Measurements from ENCODE around the gene AKAP1. TPM values are rescaled to one million over a fixed set of nuclear protein-coding genes. Genes with fewer than 3 reads are reported as not detected.
A peak's percentile ranks its signal among the peaks of the same experiment; 100 is the strongest.

The AKAP1 gene
- total and polyA plus RNA-seq, 2 of the 8 experiments (the other 6 are each of a cell fraction or from before 2014, with no cell fraction given): 120 to 156 TPM

DNA sequence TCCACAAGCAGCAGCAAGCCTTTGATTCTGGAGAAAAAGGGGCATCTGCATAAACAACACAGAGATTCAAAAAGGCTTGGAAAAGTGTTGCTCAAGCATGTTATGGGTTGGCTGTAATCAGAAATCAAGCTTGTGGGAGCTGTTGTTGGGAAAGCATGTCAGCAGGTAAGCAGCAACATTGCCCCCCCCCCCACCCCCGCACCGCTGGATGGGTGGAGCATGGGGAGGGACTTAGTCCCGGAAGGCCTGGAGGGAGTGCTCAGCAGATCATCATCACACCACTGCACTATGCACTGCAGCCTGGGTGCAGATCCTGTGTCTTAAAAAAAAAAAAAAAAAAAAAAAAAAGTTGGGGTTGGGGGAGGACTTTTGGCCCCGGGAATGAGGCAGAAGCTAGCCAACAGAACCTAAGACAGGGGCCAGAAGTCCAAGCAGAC lies 16.8 kb upstream of the AKAP1 start:
- H4K8ac ChIP-seq (ENCODE audit: extremely low read depth, insufficient read depth, low read length): no peak overlapping the region
- no peak overlapping the region for H3K9ac ChIP-seq (replicated peaks in 1 of 4; ENCODE audit: extremely low read depth in 1 of 4, low read depth in 3 of 4, low read length in 3 of 4)
- no peaks in the 10 kb centered on the region for H3K79me1 ChIP-seq (ENCODE audit: low read depth, low read length)
- no peaks in the 10 kb centered on the region for H3K27me3 ChIP-seq (replicated peaks in 1 of 4; ENCODE audit: control insufficient read depth in 3 of 4, extremely low read depth in 1 of 4, insufficient read depth in 3 of 4, low read length in 3 of 4)
- DNase-seq (ENCODE audit: low read depth in 1 of 2, low spot score in 2 of 2) (no peak), FAIRE-seq (no peak)
- H3K56ac ChIP-seq (replicated peaks; ENCODE audit: insufficient read length, low read depth, low read length): no peak overlapping the region
- no peak overlapping the region for H2BK5ac ChIP-seq (ENCODE audit: low read depth, low read length)
- no peak overlapping the region for H3K27ac ChIP-seq (ENCODE audit: low read depth, low read length)
- H3K4me3 ChIP-seq (ENCODE audit: extremely low read depth in 1 of 4, insufficient read depth in 2 of 4, low read depth in 3 of 4, low read length in 4 of 4): no peak overlapping the region
- H3K4ac ChIP-seq (replicated peaks; ENCODE audit: insufficient read length, low read depth, low read length): peak overlapping the region; percentile 50
- H4K20me1 ChIP-seq (replicated peaks in 1 of 2; ENCODE audit: control insufficient read depth in 1 of 2, insufficient read depth in 2 of 2, low read length in 2 of 2): no peaks in the 10 kb centered on the region
- H2AK5ac ChIP-seq (ENCODE audit: low read depth, low read length): no peak overlapping the region
- peak overlapping the region; percentile 82 for H2BK120ac ChIP-seq (replicated peaks; ENCODE audit: low read depth, low read length)
- no peak overlapping the region for H3K14ac ChIP-seq (ENCODE audit: insufficient read length)
- peak overlapping the region; percentile 47 for H2BK15ac ChIP-seq (ENCODE audit: low read length)
- no peak for TF ChIP-seq RBBP5 (IDR thresholded peaks at IDR 0.05; ENCODE audit: borderline replicate concordance, low read depth, low read length)
- no peak for TF ChIP-seq TBP (IDR thresholded peaks at IDR 0.05; ENCODE audit: low read depth, low read length)
- TF ChIP-seq, protein P1, sequence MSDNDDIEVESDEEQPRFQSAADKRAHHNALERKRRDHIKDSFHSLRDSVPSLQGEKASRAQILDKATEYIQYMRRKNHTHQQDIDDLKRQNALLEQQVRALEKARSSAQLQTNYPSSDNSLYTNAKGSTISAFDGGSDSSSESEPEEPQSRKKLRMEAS (IDR thresholded peaks at IDR 0.05): 0 out of 2 replicates have a peak, but pooled peaks have one; percentile 14
- TF ChIP-seq EGR1 (IDR thresholded peaks at IDR 0.05; ENCODE audit: borderline replicate concordance, low read depth, low read length): peak; percentile 77
- peak overlapping the region; percentile 77; the same call in 1 of the 2 replicates for H2AFZ ChIP-seq (ENCODE audit: low read length)
- WGBS, 2 experiments (ENCODE audit: extremely low coverage in 1 of 2, insufficient coverage in 1 of 2, insufficient read length in 1 of 2, insufficient replicate concordance in 2 of 2, low coverage in 1 of 2, low lambda C conversion rate in 2 of 2, missing lambda C conversion rate in 1 of 2): 31% methylated on average over 4 of the region's 4 CpGs; no CpG with 5 or more reads in 1 of the 2 experiments
- 0 out of 2 replicates have a peak overlapping the region, but pooled peaks have one; percentile 13 for H2BK20ac ChIP-seq (ENCODE audit: low read length)
- H3K9me3 ChIP-seq (ENCODE audit: insufficient read depth in 2 of 2, low read depth in 1 of 2, low read length in 1 of 2): no peaks in the 10 kb centered on the region
- H3K4me1 ChIP-seq (replicated peaks in 1 of 4; ENCODE audit: control insufficient read depth in 3 of 4, insufficient read depth in 4 of 4, low read length in 3 of 4): peaks cover 0 to 12% (median 5%) of the 10 kb centered on the region in 4 experiments; a peak in 5 of 7 replicates
- ChIA-PET POLR2A (ENCODE audit: partially characterized antibody) (interaction anchor here (0.6 to 2.8 kb wide), 4 partner anchors 16 to 233 kb away, joined by 3 to 6 read pairs (median 4); partner anchors contain the start of gene AKAP1), CTCF (ENCODE audit: partially characterized antibody) (interaction anchor here (0.6 to 1.6 kb wide), 6 partner anchors 15 to 484 kb away, joined by 3 to 8 read pairs (median 4); no protein-coding TSS in a partner anchor)
- H3K18ac ChIP-seq (ENCODE audit: extremely low read depth, low read length): peak overlapping the region; percentile 49; the same call in 1 of the 2 replicates
- peak overlapping the region; percentile 1 for H4K5ac ChIP-seq (ENCODE audit: insufficient read length, low read depth, low read length)
- no peaks in the 10 kb centered on the region for H3K23me2 ChIP-seq (ENCODE audit: low read depth, low read length)
- no peaks in the 10 kb centered on the region for H3K36me3 ChIP-seq (ENCODE audit: control insufficient read depth in 2 of 4, insufficient read depth in 4 of 4, low read length in 3 of 4)
- H4K91ac ChIP-seq (replicated peaks; ENCODE audit: insufficient read length, low read length): no peak overlapping the region
- no peak overlapping the region for H3K23ac ChIP-seq (ENCODE audit: insufficient read length)
- no peaks in the 10 kb centered on the region for H3K79me2 ChIP-seq (ENCODE audit: control insufficient read depth in 1 of 2, insufficient read depth in 2 of 2, low read length in 2 of 2)
- no peak overlapping the region for H2BK12ac ChIP-seq (ENCODE audit: low read depth, low read length)
- H3K4me2 ChIP-seq (ENCODE audit: insufficient read depth in 1 of 2, low read depth in 2 of 2, low read length in 2 of 2): peak overlapping the region in 1 of 2 experiments; percentile 42; a peak in 1 of 4 replicates

All from H1 (cell line).